8988T (cell line): ENCODE data around the gene RBMY1A1.
"Not testable (repeated sequence)": the region's sequence is repeated elsewhere in the genome, so short reads cannot be mapped to it uniquely, and the experiment has no call there.

Experiments used
- DNase-seq: peaks from one replicate; pipeline ENCODE4 v3.0.0; 2011

Gene RBMY1A1

GRCh38 chrY:21534579-21534978 lies at the start of gene RBMY1A1:
Gene RBMY1A1 (plus strand): TSS chrY:21534879. CDS start chrY:21536892, 2,013 bp downstream.
- not testable (repeated sequence) for DNase-seq

- not testable (repeated sequence) for DNase-seq
Measured at GRCh38 chrY:21511038-21511437, 23.6 kb upstream of the RBMY1A1 start, which contains the start of gene RBMY1B. Gene RBMY1B (plus strand): TSS chrY:21511338. CDS start chrY:21513351, 2,013 bp downstream.

- not testable (repeated sequence) for DNase-seq
Measured at GRCh38 chrY:21559316-21559984, 24.8 kb downstream of the RBMY1A1 start.

GRCh38 chrY:21585449-21585848 lies 50.8 kb downstream of the RBMY1A1 start:
- DNase-seq = no peak

GRCh38 chrY:21586454-21586853 lies 51.8 kb downstream of the RBMY1A1 start:
- not testable (repeated sequence) for DNase-seq

- DNase-seq = no peak
Measured at GRCh38 chrY:21592059-21592458, 57.4 kb downstream of the RBMY1A1 start.

GRCh38 chrY:21596287-21596686 lies 61.6 kb downstream of the RBMY1A1 start:
- not testable (repeated sequence) for DNase-seq
